K562 (cell line): ENCODE measurements around the gene PREX1. TPM values are rescaled to one million over a fixed set of nuclear protein-coding genes. Genes with fewer than 3 reads are reported as not detected.

Experiments used
- ATAC-seq: fragments of 200-7000 bp; cut with Tn5 transposase; 3 replicates; pipeline ENCODE4 v1.9.1; 2020; ENCODE audit warnings: moderate library complexity
- BruUV-seq: library from RNA; stranded (reverse); fragments of 400-500 nt; replicated peaks from 2 replicates; lab custom pipeline; 2021; lab: Mats Ljungman, UMichigan
- CTCF ChIA-PET: fragments of 300-600 bp; formaldehyde crosslinking; extraction: SDS; loops from one replicate; lab custom pipeline; 2021; ENCODE audit warnings: low intra/inter-chr PET ratio; lab: Yijun Ruan, JAX
- POLR2A ChIA-PET: fragments of 300-600, 350-650 bp; sonication (Branson Sonifier 250); formaldehyde crosslinking; extraction: SDS; loops from one replicate; lab custom pipeline; 2021; ENCODE audit warnings: antibody characterized with exemption, inconsistent platforms; lab: Yijun Ruan, JAX
- DNase-seq, 4 experiments: peaks; one replicate each; pipeline versions ENCODE4 v3.0.0 to v3.0.0-alpha.2; 2011 to 2018; ENCODE audit warnings: low spot score in 3 of 4, mixed read lengths in 3 of 4; ENCODE audit errors: extremely low read depth in 1 of 4
- FAIRE-seq: peaks from 2 replicates; lab custom pipeline; 2011; peaks lifted over from hg19 to GRCh38; lab: Jason Lieb, UNC
- H2AFZ ChIP-seq: 2 replicates; pipeline ENCODE4 v1.6.0; 2011; ENCODE audit warnings: low read depth, low read length, control low read depth, inconsistent platforms
- H3K27ac ChIP-seq: fragments of 200-600 bp; 3 replicates; pipeline ENCODE4 v1.8.0; 2011; ENCODE audit warnings: low read depth, mild to moderate bottlenecking, control low read depth, inconsistent platforms, low read length, moderate library complexity, mixed read lengths; ENCODE audit errors: extremely low read depth
- H3K27me3 ChIP-seq, 2 experiments: fragments of 300-600 bp in 1 of 2; 2 replicates in 1 of 2; 3 replicates in 1 of 2; pipeline versions ENCODE4 v1.6.0 to v1.8.0; 2011; ENCODE audit warnings: inconsistent platforms in 2 of 2, low read length in 2 of 2, mild to moderate bottlenecking in 1 of 2, mixed read lengths in 1 of 2, moderate library complexity in 1 of 2; ENCODE audit not compliant: control insufficient read depth in 2 of 2, insufficient read depth in 2 of 2
- H3K36me3 ChIP-seq: fragments of 300-600 bp; 3 replicates; pipeline ENCODE4 v1.8.0; 2011; ENCODE audit warnings: mild to moderate bottlenecking, low read length, inconsistent platforms; ENCODE audit not compliant: control insufficient read depth, insufficient read depth
- H3K4me1 ChIP-seq, 2 experiments: fragments of 200-600 bp in 1 of 2; replicated peaks in 1 of 2; 2 replicates in 1 of 2; 3 replicates in 1 of 2; pipeline versions ENCODE4 v1.5.1 to v1.8.0; 2011; ENCODE audit warnings: inconsistent platforms in 2 of 2, low read length in 2 of 2, mild to moderate bottlenecking in 1 of 2, mixed read lengths in 1 of 2, moderate library complexity in 1 of 2; ENCODE audit not compliant: control insufficient read depth in 2 of 2, insufficient read depth in 2 of 2
- H3K4me2 ChIP-seq: 2 replicates; pipeline ENCODE4 v1.6.1; 2011; ENCODE audit warnings: low read length, control low read depth, inconsistent platforms, mixed read lengths; ENCODE audit not compliant: insufficient read depth
- H3K4me3 ChIP-seq: fragments of 200-600 bp; sonication (generic), shearing (Covaris generic); 2 replicates; pipeline ENCODE4 v1.5.1; 2016; ENCODE audit warnings: control low read depth, inconsistent platforms
- H3K79me2 ChIP-seq: fragments of 200-600 bp; 3 replicates; pipeline ENCODE4 v1.8.0; 2011; ENCODE audit warnings: low read length, inconsistent platforms; ENCODE audit not compliant: control insufficient read depth, insufficient read depth
- H3K9ac ChIP-seq, 2 experiments: 2 replicates each; pipeline versions ENCODE4 v1.6.0 to v1.6.1; 2011; ENCODE audit warnings: low read depth in 2 of 2, low read length in 2 of 2, control low read depth in 1 of 2, inconsistent platforms in 1 of 2, mild to moderate bottlenecking in 1 of 2, mixed read lengths in 1 of 2; ENCODE audit not compliant: insufficient read depth in 1 of 2
- H3K9me1 ChIP-seq: one replicate; pipeline ENCODE4 v1.6.0; 2011; ENCODE audit warnings: inconsistent platforms, mild to moderate bottlenecking, low read length, moderate library complexity; ENCODE audit not compliant: control insufficient read depth, insufficient read depth
- H3K9me3 ChIP-seq: replicated peaks from 2 replicates; pipeline ENCODE4 v1.5.1; 2011; ENCODE audit warnings: low read depth, low read length, inconsistent platforms; ENCODE audit not compliant: control insufficient read depth, insufficient read depth
- H4K20me1 ChIP-seq: replicated peaks from 2 replicates; pipeline ENCODE4 v1.6.1; 2011; ENCODE audit warnings: low read length, inconsistent platforms, mixed read lengths; ENCODE audit not compliant: control insufficient read depth, insufficient read depth
- C11orf30 ChIP-seq: fragments of 450-650 bp; IDR thresholded peaks from 2 replicates; pipeline ENCODE4 v1.6.1; 2016; ENCODE audit warnings: low read depth, mild to moderate bottlenecking
- CC2D1A ChIP-seq: fragments of 450-650 bp; IDR thresholded peaks from 2 replicates; pipeline ENCODE4 v1.6.1; 2017; ENCODE audit warnings: mild to moderate bottlenecking
- ESRRA ChIP-seq: fragments of 450-650 bp; IDR thresholded peaks from 2 replicates; pipeline ENCODE4 v1.6.1; 2014; ENCODE audit warnings: low read depth, mild to moderate bottlenecking, moderate library complexity, borderline replicate concordance
- MAFF ChIP-seq: IDR thresholded peaks from 2 replicates; pipeline ENCODE4 v1.6.1; 2012; ENCODE audit warnings: low read length, improper control_type of control experiment
- MAFG ChIP-seq: fragments of 450-650 bp; conservative IDR thresholded peaks from 2 replicates; pipeline ENCODE4 v1.6.1; 2016; ENCODE audit warnings: missing genetic modification characterization, missing compliant biosample characterization
- MAFK ChIP-seq: IDR thresholded peaks from 2 replicates; pipeline ENCODE4 v1.6.1; 2011; ENCODE audit warnings: low read length, improper control_type of control experiment
- MITF ChIP-seq: IDR thresholded peaks from 2 replicates; pipeline ENCODE4 v1.6.1; 2014; ENCODE audit warnings: antibody characterized with exemption
- SRSF9 ChIP-seq: fragments of 200-400 bp; formaldehyde crosslinking; IDR thresholded peaks from 2 replicates; pipeline ENCODE4 v1.6.1; 2017; ENCODE audit warnings: low read depth, low read length, borderline replicate concordance
- XRCC3 ChIP-seq: fragments of 450-650 bp; IDR thresholded peaks from 2 replicates; pipeline ENCODE4 v1.6.1; 2017; ENCODE audit warnings: mild to moderate bottlenecking, moderate library complexity
- ZFPM2 ChIP-seq: fragments of 250-450 bp; sonication (Bioruptor Pico); IDR thresholded peaks from 2 replicates; pipeline ENCODE4 v1.5.1; 2022; ENCODE audit warnings: mild to moderate bottlenecking
- ZNF395 ChIP-seq: fragments of 200-800 bp; sonication (Bioruptor generic); IDR thresholded peaks from 2 replicates; pipeline ENCODE4 v1.6.1; 2017; ENCODE audit warnings: missing genetic modification characterization, missing compliant biosample characterization
- ZNF668 ChIP-seq: fragments of 250-450 bp; sonication (Bioruptor Pico); IDR thresholded peaks from 2 replicates; pipeline ENCODE4 v1.8.0; 2022; ENCODE audit warnings: mild to moderate bottlenecking, inconsistent platforms
- ZNF79 ChIP-seq: fragments of 250-450 bp; sonication (Bioruptor Pico); IDR thresholded peaks from 2 replicates; pipeline ENCODE4 v1.4.0; 2020; ENCODE audit warnings: low read depth, mild to moderate bottlenecking, moderate library complexity
- WGBS: fragments of 100-300 bp; shearing (Covaris generic); methylation state at CpG from one replicate; pipeline ENCODE4 v1.1.6; 2016; ENCODE audit warnings: low coverage, mixed read lengths; ENCODE audit not compliant: insufficient coverage; ENCODE audit errors: missing lambda C conversion rate; 5-methylcytosine and 5-hydroxymethylcytosine counted together
- in situ Hi-C: fragments of 300-500 bp; cut with MboI; formaldehyde crosslinking; loops from 4 replicates; pipeline ENCODE4 v1.15.0; 2018; ENCODE audit warnings: inconsistent platforms, mixed read lengths
- intact Hi-C: fragments of 100-400 bp; cut with micrococcal nuclease; formaldehyde crosslinking; loops from 2 replicates; pipeline ENCODE4 v1.14.2; 2022
- polyA plus RNA-seq, 8 experiments: library from polyadenylated mRNA; depleted of rRNA in 4 of 8; stranded (reverse) in 5 of 8; unstranded in 3 of 8; fragments of >200 nt; fragmentation: Nextera tagmentation in 2 of 8; fragmentation: Illumina TruSeq in 1 of 8; extraction: Ambion mirVana in 2 of 8; extraction: Trizol in 1 of 8; gene quantifications; 2 replicates each; pipeline versions ENCODE4 v1.2.1 to v1.2.3, GENCODE V29; 2011 to 2014; ENCODE audit warnings: inconsistent platforms in 1 of 8, missing spikeins in 1 of 8
- total RNA-seq, 7 experiments: library from RNA; depleted of rRNA in 6 of 7; stranded (reverse); fragments of >200 nt in 6 of 7; fragmentation: Illumina TruSeq in 2 of 7; extraction: Trizol in 2 of 7; gene quantifications; 2 replicates each; pipeline versions ENCODE4 v1.2.1 to v1.2.3, GENCODE V29; 2011 to 2021; ENCODE audit warnings: low replicate concordance in 1 of 7
- TF ChIP-seq, protein P1 (sequence below): fragments of 450-650 bp; IDR thresholded peaks from 2 replicates; pipeline ENCODE4 v1.6.1; 2016; ENCODE audit warnings: antibody characterized with exemption
- TF ChIP-seq, protein P2 (sequence below), 3 experiments: fragments of 200-800 bp in 1 of 3; fragments of 250-450 bp in 1 of 3; fragments of 450-650 bp in 1 of 3; sonication (Bioruptor Pico) in 1 of 3; sonication (Bioruptor generic) in 1 of 3; formaldehyde crosslinking in 1 of 3; IDR thresholded peaks; 2 replicates each; pipeline versions ENCODE4 v1.6.1 to v1.8.0; 2016 to 2022; ENCODE audit warnings: mild to moderate bottlenecking in 2 of 3, missing genetic modification characterization in 2 of 3, missing compliant biosample characterization in 1 of 3, moderate library complexity in 1 of 3

PREX1 gene
- total and polyA plus RNA-seq, 9 of the 15 experiments (the other 6 are each of a cell fraction or from before 2014, with no cell fraction given): 0.37 to 10.4 (median 4.8) TPM

GRCh38 chr20:48824830-48825565, 2.8 kb downstream of the PREX1 start:
- peaks cover 10 to 17% of the 10 kb centered on the region in 2 experiments for H3K4me1 ChIP-seq
- H3K4me3 ChIP-seq: no peak overlapping the region
- BruUV-seq: no TSS peak
- no peaks in the 10 kb centered on the region for H3K79me2 ChIP-seq
- H3K4me2 ChIP-seq: no peak overlapping the region
- no peak overlapping the region for H2AFZ ChIP-seq
- no peaks in the 10 kb centered on the region for H3K36me3 ChIP-seq
- ChIA-PET POLR2A (no interaction called here), CTCF (no interaction called here)
- H3K27ac ChIP-seq: no peak overlapping the region
- 38% methylated on average over 12 of the region's 12 CpGs for WGBS
- in situ Hi-C loops (no loop called here), intact Hi-C loops (no loop called here)
- H3K27me3 ChIP-seq: no peaks in the 10 kb centered on the region
- no peaks in the 10 kb centered on the region for H3K9me1 ChIP-seq
- ATAC-seq: no peak
- DNase-seq: no peak
- H3K9me3 ChIP-seq: no peaks in the 10 kb centered on the region
- H3K9ac ChIP-seq: no peak overlapping the region
- FAIRE-seq: no peak
- 0 out of 2 replicates have a peak, but pooled peaks cover 4% of the 10 kb centered on the region for H4K20me1 ChIP-seq
- no peak for TF ChIP-seq ZFPM2 (CRISPR knock-in tag)
- peak; percentile 69 for TF ChIP-seq MAFK
- TF ChIP-seq MAFF: peak; percentile 71
- no peak for TF ChIP-seq ZNF79 (CRISPR knock-in tag)
- peak; percentile 62; the same call in 1 of the 2 replicates for TF ChIP-seq MAFG (tag)
- no peak for TF ChIP-seq XRCC3
- TF ChIP-seq, protein P1, sequence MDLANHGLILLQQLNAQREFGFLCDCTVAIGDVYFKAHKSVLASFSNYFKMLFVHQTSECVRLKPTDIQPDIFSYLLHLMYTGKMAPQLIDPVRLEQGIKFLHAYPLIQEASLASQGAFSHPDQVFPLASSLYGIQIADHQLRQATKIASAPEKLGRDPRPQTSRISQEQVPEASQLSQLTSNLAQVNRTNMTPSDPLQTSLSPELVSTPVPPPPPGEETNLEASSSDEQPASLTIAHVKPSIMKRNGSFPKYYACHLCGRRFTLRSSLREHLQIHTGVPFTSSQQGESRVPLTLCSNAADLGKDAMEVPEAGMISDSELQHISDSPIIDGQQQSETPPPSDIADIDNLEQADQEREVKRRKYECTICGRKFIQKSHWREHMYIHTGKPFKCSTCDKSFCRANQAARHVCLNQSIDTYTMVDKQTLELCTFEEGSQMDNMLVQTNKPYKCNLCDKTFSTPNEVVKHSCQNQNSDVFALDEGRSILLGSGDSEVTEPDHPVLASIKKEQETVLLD: no peak
- TF ChIP-seq, protein P2, sequence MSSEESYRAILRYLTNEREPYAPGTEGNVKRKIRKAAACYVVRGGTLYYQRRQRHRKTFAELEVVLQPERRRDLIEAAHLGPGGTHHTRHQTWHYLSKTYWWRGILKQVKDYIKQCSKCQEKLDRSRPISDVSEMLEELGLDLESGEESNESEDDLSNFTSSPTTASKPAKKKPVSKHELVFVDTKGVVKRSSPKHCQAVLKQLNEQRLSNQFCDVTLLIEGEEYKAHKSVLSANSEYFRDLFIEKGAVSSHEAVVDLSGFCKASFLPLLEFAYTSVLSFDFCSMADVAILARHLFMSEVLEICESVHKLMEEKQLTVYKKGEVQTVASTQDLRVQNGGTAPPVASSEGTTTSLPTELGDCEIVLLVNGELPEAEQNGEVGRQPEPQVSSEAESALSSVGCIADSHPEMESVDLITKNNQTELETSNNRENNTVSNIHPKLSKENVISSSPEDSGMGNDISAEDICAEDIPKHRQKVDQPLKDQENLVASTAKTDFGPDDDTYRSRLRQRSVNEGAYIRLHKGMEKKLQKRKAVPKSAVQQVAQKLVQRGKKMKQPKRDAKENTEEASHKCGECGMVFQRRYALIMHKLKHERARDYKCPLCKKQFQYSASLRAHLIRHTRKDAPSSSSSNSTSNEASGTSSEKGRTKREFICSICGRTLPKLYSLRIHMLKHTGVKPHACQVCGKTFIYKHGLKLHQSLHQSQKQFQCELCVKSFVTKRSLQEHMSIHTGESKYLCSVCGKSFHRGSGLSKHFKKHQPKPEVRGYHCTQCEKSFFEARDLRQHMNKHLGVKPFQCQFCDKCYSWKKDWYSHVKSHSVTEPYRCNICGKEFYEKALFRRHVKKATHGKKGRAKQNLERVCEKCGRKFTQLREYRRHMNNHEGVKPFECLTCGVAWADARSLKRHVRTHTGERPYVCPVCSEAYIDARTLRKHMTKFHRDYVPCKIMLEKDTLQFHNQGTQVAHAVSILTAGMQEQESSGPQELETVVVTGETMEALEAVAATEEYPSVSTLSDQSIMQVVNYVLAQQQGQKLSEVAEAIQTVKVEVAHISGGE (CRISPR knock-in tag; IDR thresholded peaks at IDR 0.05): peak in 1 of 3 experiments; percentile 26; a peak in 1 of 6 replicates
- TF ChIP-seq MITF: no peak
- TF ChIP-seq CC2D1A: no peak
- no peak for TF ChIP-seq ESRRA
- no peak for TF ChIP-seq ZNF395 (CRISPR knock-in tag)
- peak; percentile 72 for TF ChIP-seq C11orf30
- TF ChIP-seq ZNF668 (CRISPR knock-in tag): no peak
- no peak for TF ChIP-seq SRSF9
